K562 (cell line): ENCODE data around the gene CCDC28A. TPM values are rescaled to one million over a fixed set of nuclear protein-coding genes. Genes with fewer than 3 reads are reported as not detected.
A peak's percentile ranks its signal among the peaks of the same experiment; 100 is the strongest.

Experiments
- CHD1 ChIP-seq: fragments of 200-600 bp; sonication (generic); IDR thresholded peaks from one replicate; pipeline ENCODE4 v1.6.1; 2012; ENCODE audit warnings: mild to moderate bottlenecking, moderate library complexity, low read length, inconsistent platforms
- CREBBP ChIP-seq: IDR thresholded peaks from one replicate; pipeline ENCODE4 v1.6.1; 2012; ENCODE audit warnings: low read depth, mild to moderate bottlenecking, control low read depth, inconsistent platforms, low read length
- HDAC2 ChIP-seq: fragments of 450-650 bp; IDR thresholded peaks from 2 replicates; pipeline ENCODE4 v1.6.1; 2016; ENCODE audit warnings: mild to moderate bottlenecking
- HNRNPH1 ChIP-seq: fragments of 200-400 bp; formaldehyde crosslinking; optimal IDR thresholded peaks from 2 replicates; pipeline ENCODE3; 2017; ENCODE audit warnings: low read depth, mild to moderate bottlenecking, low read length, moderate library complexity
- HNRNPUL1 ChIP-seq: fragments of 200-400 bp; formaldehyde crosslinking; IDR thresholded peaks from 2 replicates; pipeline ENCODE4 v1.6.1; 2017; ENCODE audit warnings: low read length
- KDM1A ChIP-seq, 2 experiments: fragments of 450-650 bp; IDR thresholded peaks; 2 replicates each; pipeline ENCODE4 v1.6.1; 2016; ENCODE audit warnings: mild to moderate bottlenecking in 2 of 2
- NBN ChIP-seq: fragments of 450-650 bp; IDR thresholded peaks from 2 replicates; pipeline ENCODE4 v1.6.1; 2016; ENCODE audit warnings: low read depth, mild to moderate bottlenecking
- NCOA4 ChIP-seq: fragments of 450-650 bp; IDR thresholded peaks from 2 replicates; pipeline ENCODE4 v1.6.1; 2018; ENCODE audit warnings: mild to moderate bottlenecking; ENCODE audit not compliant: partially characterized antibody
- NCOA6 ChIP-seq: fragments of 450-650 bp; IDR thresholded peaks from 2 replicates; pipeline ENCODE4 v1.6.1; 2017; ENCODE audit warnings: mild to moderate bottlenecking
- SRSF1 ChIP-seq: fragments of 200-400 bp; formaldehyde crosslinking; IDR thresholded peaks from 2 replicates; pipeline ENCODE4 v1.6.1; 2017; ENCODE audit warnings: mild to moderate bottlenecking, low read depth, low read length, moderate library complexity
- SUPT5H ChIP-seq: fragments of 450-650 bp; IDR thresholded peaks from 2 replicates; pipeline ENCODE4 v1.6.1; 2016
- ZKSCAN3 ChIP-seq: fragments of 250-450 bp; sonication (Bioruptor Pico); IDR thresholded peaks from 2 replicates; pipeline ENCODE4 v1.4.0; 2020
- ZNF695 ChIP-seq: fragments of 450-650 bp; formaldehyde crosslinking; IDR thresholded peaks from 2 replicates; pipeline ENCODE4 v1.4.0; 2020; ENCODE audit warnings: mild to moderate bottlenecking, moderate library complexity
- polyA plus RNA-seq, 8 experiments: library from polyadenylated mRNA; depleted of rRNA in 4 of 8; stranded (reverse) in 5 of 8; unstranded in 3 of 8; fragments of >200 nt; fragmentation: Nextera tagmentation in 2 of 8; fragmentation: Illumina TruSeq in 1 of 8; extraction: Ambion mirVana in 2 of 8; extraction: Trizol in 1 of 8; gene quantifications; 2 replicates each; pipeline versions ENCODE4 v1.2.1 to v1.2.3, GENCODE V29; 2011 to 2014; ENCODE audit warnings: inconsistent platforms in 1 of 8, missing spikeins in 1 of 8
- total RNA-seq, 7 experiments: library from RNA; depleted of rRNA in 6 of 7; stranded (reverse); fragments of >200 nt in 6 of 7; fragmentation: Illumina TruSeq in 2 of 7; extraction: Trizol in 2 of 7; gene quantifications; 2 replicates each; pipeline versions ENCODE4 v1.2.1 to v1.2.3, GENCODE V29; 2011 to 2021; ENCODE audit warnings: low replicate concordance in 1 of 7
- TF ChIP-seq, protein P1 (sequence below): IDR thresholded peaks from 2 replicates; pipeline ENCODE4 v1.6.1; 2011; ENCODE audit warnings: borderline replicate concordance, low read depth, mild to moderate bottlenecking, moderate library complexity, low read length; ENCODE audit not compliant: insufficient read depth, poor library complexity, severe bottlenecking
- TF ChIP-seq, protein P2 (sequence below): sonication (generic); formaldehyde crosslinking; IDR thresholded peaks from 2 replicates; pipeline ENCODE4 v1.8.1; 2022; ENCODE audit warnings: missing genetic modification reagents
- TF ChIP-seq, protein P3 (sequence below): fragments of 450-650 bp; IDR thresholded peaks from 2 replicates; pipeline ENCODE4 v1.6.1; 2017; ENCODE audit warnings: antibody characterized with exemption
- TF ChIP-seq, protein P4 (sequence below): fragments of 450-650 bp; IDR thresholded peaks from 2 replicates; pipeline ENCODE4 v1.6.1; 2016
- TF ChIP-seq, protein P5 (sequence below): fragments of 450-650 bp; formaldehyde crosslinking; IDR thresholded peaks from 2 replicates; pipeline ENCODE4 v1.4.0; 2022; ENCODE audit warnings: mild to moderate bottlenecking, moderate library complexity
- TF ChIP-seq, protein P6 (sequence below): fragments of 450-650 bp; IDR thresholded peaks from 2 replicates; pipeline ENCODE4 v1.7.0; 2016; ENCODE audit warnings: borderline replicate concordance

Gene CCDC28A
- total and polyA plus RNA-seq, 9 of the 15 experiments (the other 6 are each of a cell fraction or from before 2014, with no cell fraction given): 12.6 to 35.5 (median 19.1) TPM

DNA sequence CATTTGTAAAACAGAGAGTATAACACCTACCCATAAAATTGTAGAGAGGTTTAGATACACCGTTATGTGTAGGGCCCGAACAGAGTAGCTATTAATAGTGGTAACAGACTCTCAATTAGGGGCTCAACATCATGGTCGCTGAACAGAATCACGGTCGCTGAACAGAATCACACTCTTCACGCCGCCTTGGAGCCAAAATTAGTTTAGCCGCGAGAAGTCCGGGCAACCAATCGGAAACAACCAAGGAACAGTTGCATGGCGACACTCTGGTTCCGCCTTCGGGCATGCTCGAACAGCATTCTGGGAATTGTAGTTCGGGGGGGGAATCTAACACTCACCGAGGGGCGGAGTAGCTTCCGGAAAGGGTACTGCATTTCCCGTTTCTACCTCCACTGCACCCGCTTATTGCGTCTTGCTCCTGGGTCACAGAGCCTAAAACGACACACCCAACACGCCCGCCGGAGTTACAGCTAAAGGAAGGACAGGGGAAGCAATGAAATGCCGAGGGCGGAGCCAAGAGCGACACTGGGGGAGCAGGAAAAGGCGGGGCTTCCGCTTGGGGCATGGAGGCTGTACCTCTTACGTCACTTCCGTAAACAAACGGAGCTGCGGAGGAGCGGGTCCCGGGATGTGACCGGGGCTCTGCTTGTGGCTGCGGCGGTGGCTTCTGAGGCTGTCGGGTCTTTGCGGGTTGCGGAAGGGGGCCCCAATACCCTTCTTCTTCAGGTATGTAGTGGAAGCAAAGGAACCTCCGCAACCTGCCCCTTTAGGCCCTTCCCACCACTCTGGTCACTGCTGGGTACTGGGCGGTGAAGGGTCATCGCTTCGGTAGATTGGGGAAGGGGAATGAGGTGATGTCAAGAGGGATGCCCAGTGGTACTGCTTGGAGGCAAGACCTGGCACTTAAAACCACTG, at the start of gene CCDC28A (continued):
- TF ChIP-seq, protein P1, sequence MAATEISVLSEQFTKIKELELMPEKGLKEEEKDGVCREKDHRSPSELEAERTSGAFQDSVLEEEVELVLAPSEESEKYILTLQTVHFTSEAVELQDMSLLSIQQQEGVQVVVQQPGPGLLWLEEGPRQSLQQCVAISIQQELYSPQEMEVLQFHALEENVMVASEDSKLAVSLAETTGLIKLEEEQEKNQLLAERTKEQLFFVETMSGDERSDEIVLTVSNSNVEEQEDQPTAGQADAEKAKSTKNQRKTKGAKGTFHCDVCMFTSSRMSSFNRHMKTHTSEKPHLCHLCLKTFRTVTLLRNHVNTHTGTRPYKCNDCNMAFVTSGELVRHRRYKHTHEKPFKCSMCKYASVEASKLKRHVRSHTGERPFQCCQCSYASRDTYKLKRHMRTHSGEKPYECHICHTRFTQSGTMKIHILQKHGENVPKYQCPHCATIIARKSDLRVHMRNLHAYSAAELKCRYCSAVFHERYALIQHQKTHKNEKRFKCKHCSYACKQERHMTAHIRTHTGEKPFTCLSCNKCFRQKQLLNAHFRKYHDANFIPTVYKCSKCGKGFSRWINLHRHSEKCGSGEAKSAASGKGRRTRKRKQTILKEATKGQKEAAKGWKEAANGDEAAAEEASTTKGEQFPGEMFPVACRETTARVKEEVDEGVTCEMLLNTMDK: no peak
- TF ChIP-seq NCOA4: no peak
- TF ChIP-seq SRSF1: no peak
- TF ChIP-seq ZKSCAN3 (CRISPR knock-in tag): no peak
- TF ChIP-seq CREBBP: no peak
- TF ChIP-seq, protein P2, sequence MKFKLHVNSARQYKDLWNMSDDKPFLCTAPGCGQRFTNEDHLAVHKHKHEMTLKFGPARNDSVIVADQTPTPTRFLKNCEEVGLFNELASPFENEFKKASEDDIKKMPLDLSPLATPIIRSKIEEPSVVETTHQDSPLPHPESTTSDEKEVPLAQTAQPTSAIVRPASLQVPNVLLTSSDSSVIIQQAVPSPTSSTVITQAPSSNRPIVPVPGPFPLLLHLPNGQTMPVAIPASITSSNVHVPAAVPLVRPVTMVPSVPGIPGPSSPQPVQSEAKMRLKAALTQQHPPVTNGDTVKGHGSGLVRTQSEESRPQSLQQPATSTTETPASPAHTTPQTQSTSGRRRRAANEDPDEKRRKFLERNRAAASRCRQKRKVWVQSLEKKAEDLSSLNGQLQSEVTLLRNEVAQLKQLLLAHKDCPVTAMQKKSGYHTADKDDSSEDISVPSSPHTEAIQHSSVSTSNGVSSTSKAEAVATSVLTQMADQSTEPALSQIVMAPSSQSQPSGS (CRISPR knock-in tag): no peak
- no peak for TF ChIP-seq HNRNPUL1
- TF ChIP-seq, protein P3, sequence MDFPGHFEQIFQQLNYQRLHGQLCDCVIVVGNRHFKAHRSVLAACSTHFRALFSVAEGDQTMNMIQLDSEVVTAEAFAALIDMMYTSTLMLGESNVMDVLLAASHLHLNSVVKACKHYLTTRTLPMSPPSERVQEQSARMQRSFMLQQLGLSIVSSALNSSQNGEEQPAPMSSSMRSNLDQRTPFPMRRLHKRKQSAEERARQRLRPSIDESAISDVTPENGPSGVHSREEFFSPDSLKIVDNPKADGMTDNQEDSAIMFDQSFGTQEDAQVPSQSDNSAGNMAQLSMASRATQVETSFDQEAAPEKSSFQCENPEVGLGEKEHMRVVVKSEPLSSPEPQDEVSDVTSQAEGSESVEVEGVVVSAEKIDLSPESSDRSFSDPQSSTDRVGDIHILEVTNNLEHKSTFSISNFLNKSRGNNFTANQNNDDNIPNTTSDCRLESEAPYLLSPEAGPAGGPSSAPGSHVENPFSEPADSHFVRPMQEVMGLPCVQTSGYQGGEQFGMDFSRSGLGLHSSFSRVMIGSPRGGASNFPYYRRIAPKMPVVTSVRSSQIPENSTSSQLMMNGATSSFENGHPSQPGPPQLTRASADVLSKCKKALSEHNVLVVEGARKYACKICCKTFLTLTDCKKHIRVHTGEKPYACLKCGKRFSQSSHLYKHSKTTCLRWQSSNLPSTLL: no peak
- TF ChIP-seq NCOA6: no peak
- no peak for TF ChIP-seq CHD1
- TF ChIP-seq, protein P4, sequence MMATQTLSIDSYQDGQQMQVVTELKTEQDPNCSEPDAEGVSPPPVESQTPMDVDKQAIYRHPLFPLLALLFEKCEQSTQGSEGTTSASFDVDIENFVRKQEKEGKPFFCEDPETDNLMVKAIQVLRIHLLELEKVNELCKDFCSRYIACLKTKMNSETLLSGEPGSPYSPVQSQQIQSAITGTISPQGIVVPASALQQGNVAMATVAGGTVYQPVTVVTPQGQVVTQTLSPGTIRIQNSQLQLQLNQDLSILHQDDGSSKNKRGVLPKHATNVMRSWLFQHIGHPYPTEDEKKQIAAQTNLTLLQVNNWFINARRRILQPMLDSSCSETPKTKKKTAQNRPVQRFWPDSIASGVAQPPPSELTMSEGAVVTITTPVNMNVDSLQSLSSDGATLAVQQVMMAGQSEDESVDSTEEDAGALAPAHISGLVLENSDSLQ: peak; percentile 92
- 0 out of 2 replicates have a peak, but pooled peaks have one; percentile 27 for TF ChIP-seq HDAC2
- TF ChIP-seq, protein P5, sequence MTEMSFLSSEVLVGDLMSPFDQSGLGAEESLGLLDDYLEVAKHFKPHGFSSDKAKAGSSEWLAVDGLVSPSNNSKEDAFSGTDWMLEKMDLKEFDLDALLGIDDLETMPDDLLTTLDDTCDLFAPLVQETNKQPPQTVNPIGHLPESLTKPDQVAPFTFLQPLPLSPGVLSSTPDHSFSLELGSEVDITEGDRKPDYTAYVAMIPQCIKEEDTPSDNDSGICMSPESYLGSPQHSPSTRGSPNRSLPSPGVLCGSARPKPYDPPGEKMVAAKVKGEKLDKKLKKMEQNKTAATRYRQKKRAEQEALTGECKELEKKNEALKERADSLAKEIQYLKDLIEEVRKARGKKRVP (CRISPR knock-in tag): no peak
- no peak for TF ChIP-seq NBN
- TF ChIP-seq KDM1A (IDR thresholded peaks at IDR 0.05): no peak
- TF ChIP-seq HNRNPH1: no peak
- TF ChIP-seq SUPT5H: peak; percentile 65
- no peak for TF ChIP-seq ZNF695 (CRISPR knock-in tag)
- TF ChIP-seq, protein P6, sequence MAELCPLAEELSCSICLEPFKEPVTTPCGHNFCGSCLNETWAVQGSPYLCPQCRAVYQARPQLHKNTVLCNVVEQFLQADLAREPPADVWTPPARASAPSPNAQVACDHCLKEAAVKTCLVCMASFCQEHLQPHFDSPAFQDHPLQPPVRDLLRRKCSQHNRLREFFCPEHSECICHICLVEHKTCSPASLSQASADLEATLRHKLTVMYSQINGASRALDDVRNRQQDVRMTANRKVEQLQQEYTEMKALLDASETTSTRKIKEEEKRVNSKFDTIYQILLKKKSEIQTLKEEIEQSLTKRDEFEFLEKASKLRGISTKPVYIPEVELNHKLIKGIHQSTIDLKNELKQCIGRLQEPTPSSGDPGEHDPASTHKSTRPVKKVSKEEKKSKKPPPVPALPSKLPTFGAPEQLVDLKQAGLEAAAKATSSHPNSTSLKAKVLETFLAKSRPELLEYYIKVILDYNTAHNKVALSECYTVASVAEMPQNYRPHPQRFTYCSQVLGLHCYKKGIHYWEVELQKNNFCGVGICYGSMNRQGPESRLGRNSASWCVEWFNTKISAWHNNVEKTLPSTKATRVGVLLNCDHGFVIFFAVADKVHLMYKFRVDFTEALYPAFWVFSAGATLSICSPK: no peak
